Panc1 (cell line): ENCODE measurements around the gene PKP1.

Experiments
- CTCF ChIP-seq: fragments of 450-650 bp; IDR thresholded peaks from 2 replicates; pipeline ENCODE4 v1.5.1; 2017; ENCODE audit warnings: mild to moderate bottlenecking
- SIN3A ChIP-seq: IDR thresholded peaks from 2 replicates; pipeline ENCODE4 v1.6.1; 2012; ENCODE audit warnings: low read depth, mild to moderate bottlenecking, low read length, moderate library complexity, borderline replicate concordance; ENCODE audit not compliant: insufficient read depth
- TCF7L2 ChIP-seq: IDR thresholded peaks from 2 replicates; pipeline ENCODE4 v1.6.1; 2011; ENCODE audit warnings: mild to moderate bottlenecking, low read depth, low read length, inconsistent platforms

GRCh38 chr1:201302163-201303152 lies 19.2 kb downstream of the PKP1 start:
- no peak for TF ChIP-seq SIN3A
- TF ChIP-seq CTCF, result no peak
- TF ChIP-seq TCF7L2, result no peak
